H1 (cell line): ENCODE results near the gene NKAIN4. TPM values are rescaled to one million over a fixed set of nuclear protein-coding genes. Genes with fewer than 3 reads are reported as not detected.

Experiments used
- CHD1 ChIP-seq: IDR thresholded peaks from 2 replicates; pipeline ENCODE4 v1.6.1; 2012; ENCODE audit warnings: low read depth, low read length, improper control_type of control experiment
- CHD2 ChIP-seq: IDR thresholded peaks from 2 replicates; pipeline ENCODE4 v1.6.1; 2012; ENCODE audit warnings: low read length, improper control_type of control experiment
- CHD7 ChIP-seq: fragments of 300-600 bp; sonication (generic); IDR thresholded peaks from 2 replicates; pipeline ENCODE4 v1.7.1; 2012; ENCODE audit warnings: low read length, moderate library complexity, mild to moderate bottlenecking, inconsistent platforms; ENCODE audit not compliant: insufficient replicate concordance
- CREB1 ChIP-seq: IDR thresholded peaks from 2 replicates; pipeline ENCODE4 v1.6.1; 2012; ENCODE audit warnings: inconsistent platforms
- EGR1 ChIP-seq: IDR thresholded peaks from 2 replicates; pipeline ENCODE4 v1.6.1; 2011; ENCODE audit warnings: low read depth, low read length, borderline replicate concordance
- JUN ChIP-seq: IDR thresholded peaks from 2 replicates; pipeline ENCODE4 v1.6.1; 2011; ENCODE audit warnings: low read depth, mild to moderate bottlenecking, improper control_type of control experiment, low read length
- KDM5A ChIP-seq: fragments of 200-600 bp; IDR thresholded peaks from 2 replicates; pipeline ENCODE4 v1.7.1; 2012; ENCODE audit warnings: mild to moderate bottlenecking, low read length, inconsistent platforms, mixed read lengths
- PHF8 ChIP-seq: fragments of 200-600 bp; sonication (generic); conservative IDR thresholded peaks from 2 replicates; pipeline ENCODE4 v1.7.1; 2012; ENCODE audit warnings: low read depth, mild to moderate bottlenecking, inconsistent platforms, low read length, moderate library complexity
- RAD21 ChIP-seq, 2 experiments: IDR thresholded peaks in 1 of 2; conservative IDR thresholded peaks in 1 of 2; 2 replicates each; pipeline ENCODE4 v1.6.1; 2011; ENCODE audit warnings: low read depth in 2 of 2, low read length in 2 of 2, improper control_type of control experiment in 1 of 2, inconsistent platforms in 1 of 2, mild to moderate bottlenecking in 1 of 2, moderate library complexity in 1 of 2
- SP1 ChIP-seq: IDR thresholded peaks from 2 replicates; pipeline ENCODE4 v1.6.1; 2011; ENCODE audit warnings: low read depth, low read length
- YY1 ChIP-seq: IDR thresholded peaks from 2 replicates; pipeline ENCODE4 v1.6.1; 2011; ENCODE audit warnings: low read depth, mild to moderate bottlenecking, low read length
- polyA plus RNA-seq, 7 experiments: library from polyadenylated mRNA; depleted of rRNA in 3 of 7; stranded (reverse) in 5 of 7; unstranded in 2 of 7; fragments of >200 nt in 5 of 7; fragments of 200-250 nt in 2 of 7; gene quantifications; 1 replicate in 5 of 7; 2 replicates in 1 of 7; 4 replicates in 1 of 7; pipeline versions ENCODE4 v1.2.1 to v1.2.3, GENCODE V29; 2011 to 2013; ENCODE audit warnings: missing spikeins in 2 of 7, mixed read lengths in 2 of 7
- total RNA-seq: library from RNA; stranded (reverse); fragmentation: NEBNext Ultra II Directional; extraction: Animal tissue kit (Norgen Biotek cat#: 25700); gene quantifications from 2 replicates; pipeline ENCODE4 v1.2.1, GENCODE V29; 2021

The NKAIN4 gene
- total and polyA plus RNA-seq, 2 of the 8 experiments (the other 6 are each of a cell fraction or from before 2014, with no cell fraction given): 6.9 to 17.0 TPM

GRCh38 chr20:63290677-63291472, 36.6 kb upstream of the NKAIN4 start (continued):
- TF ChIP-seq CHD7 (no peak), CHD1 (no peak), JUN (no peak), CREB1 (no peak), RAD21 (IDR thresholded peaks at IDR 0.05 in 1 of 2, conservative IDR thresholded peaks at IDR 0.05 in 1 of 2; ENCODE audit: low read depth in 2 of 2, low read length in 2 of 2) (peak; percentile 61 to 72), EGR1 (0 out of 2 replicates have a peak, but pooled peaks have one; percentile 37), KDM5A (no peak), SP1 (no peak), PHF8 (no peak), CHD2 (no peak), YY1 (peak; percentile 69)
